ENCODE results near the gene EEPD1.
"Not testable (repeated sequence)": the region's sequence is repeated elsewhere in the genome, so short reads cannot be mapped to it uniquely, and the experiment has no call there.

The EEPD1 gene

GRCh38 chr7:36152756-36153570 is at the start of gene EEPD1:
Gene EEPD1 (plus strand): TSS chr7:36153254. CDS start chr7:36154325, 1,071 bp downstream.
- Histone ChIP-seq H3K36me3 (ENCODE audit: control insufficient read depth, insufficient read depth, low read length) (no peaks in the 10 kb centered on the region), H3K27me3 (ENCODE audit: control insufficient read depth, insufficient read depth, low read length) (no peaks in the 10 kb centered on the region), H3K9me3 (ENCODE audit: control insufficient read depth, low read length) (no peaks in the 10 kb centered on the region), H3K4me1 (ENCODE audit: control insufficient read depth, insufficient read depth, low read length) (peaks cover 43% of the 10 kb centered on the region), H3K9ac (ENCODE audit: low read length) (peak within 1 kb of the TSS; percentile 86), H3K4me3 (ENCODE audit: low read length) (peak within 1 kb of the TSS; percentile 52)

GRCh38 chr7:36103837-36104561 is 49.1 kb upstream of the EEPD1 start:
- Histone ChIP-seq H3K4me1 (ENCODE audit: control insufficient read depth, insufficient read depth, low read length) (no peaks in the 10 kb centered on the region), H3K27me3 (ENCODE audit: control insufficient read depth, insufficient read depth, low read length) (no peaks in the 10 kb centered on the region), H3K9ac (ENCODE audit: low read length) (no peak overlapping the region), H3K36me3 (ENCODE audit: control insufficient read depth, insufficient read depth, low read length) (no peaks in the 10 kb centered on the region), H3K4me3 (ENCODE audit: low read length) (no peak overlapping the region), H3K9me3 (ENCODE audit: control insufficient read depth, low read length) (no peaks in the 10 kb centered on the region)

- H3K4me1 ChIP-seq (ENCODE audit: control insufficient read depth, insufficient read depth, low read length); H3K27me3 ChIP-seq (ENCODE audit: control insufficient read depth, insufficient read depth, low read length); H3K9ac ChIP-seq (ENCODE audit: low read length); H3K4me3 ChIP-seq (ENCODE audit: low read length); H3K36me3 ChIP-seq (ENCODE audit: control insufficient read depth, insufficient read depth, low read length); H3K9me3 ChIP-seq (ENCODE audit: control insufficient read depth, low read length): not testable (repeated sequence)
Observed at GRCh38 chr7:36106972-36107908, 45.8 kb upstream of the EEPD1 start.

GRCh38 chr7:36107926-36108631 is 45.0 kb upstream of the EEPD1 start:
- Histone ChIP-seq H3K4me3 (ENCODE audit: low read length) (no peak overlapping the region), H3K9me3 (ENCODE audit: control insufficient read depth, low read length) (no peaks in the 10 kb centered on the region), H3K9ac (ENCODE audit: low read length) (no peak overlapping the region), H3K36me3 (ENCODE audit: control insufficient read depth, insufficient read depth, low read length) (no peaks in the 10 kb centered on the region), H3K27me3 (ENCODE audit: control insufficient read depth, insufficient read depth, low read length) (no peaks in the 10 kb centered on the region), H3K4me1 (ENCODE audit: control insufficient read depth, insufficient read depth, low read length) (no peaks in the 10 kb centered on the region)

GRCh38 chr7:36109013-36109627 is 43.9 kb upstream of the EEPD1 start:
- H3K9ac ChIP-seq (ENCODE audit: low read length): no peak overlapping the region
- no peaks in the 10 kb centered on the region for H3K4me1 ChIP-seq (ENCODE audit: control insufficient read depth, insufficient read depth, low read length)
- H3K4me3 ChIP-seq (ENCODE audit: low read length): no peak overlapping the region
- H3K27me3 ChIP-seq (ENCODE audit: control insufficient read depth, insufficient read depth, low read length): no peaks in the 10 kb centered on the region
- H3K9me3 ChIP-seq (ENCODE audit: control insufficient read depth, low read length): no peaks in the 10 kb centered on the region
- H3K36me3 ChIP-seq (ENCODE audit: control insufficient read depth, insufficient read depth, low read length): no peaks in the 10 kb centered on the region

- no peaks in the 10 kb centered on the region for H3K9me3 ChIP-seq (ENCODE audit: control insufficient read depth, low read length)
- H3K4me1 ChIP-seq (ENCODE audit: control insufficient read depth, insufficient read depth, low read length): peaks cover 5% of the 10 kb centered on the region
- H3K27me3 ChIP-seq (ENCODE audit: control insufficient read depth, insufficient read depth, low read length): no peaks in the 10 kb centered on the region
- no peaks in the 10 kb centered on the region for H3K36me3 ChIP-seq (ENCODE audit: control insufficient read depth, insufficient read depth, low read length)
- H3K9ac ChIP-seq (ENCODE audit: low read length): no peak overlapping the region
- no peak overlapping the region for H3K4me3 ChIP-seq (ENCODE audit: low read length)
Observed at GRCh38 chr7:36110584-36110983, 42.5 kb upstream of the EEPD1 start.

GRCh38 chr7:36112969-36113368 is 40.1 kb upstream of the EEPD1 start:
- no peaks in the 10 kb centered on the region for H3K9me3 ChIP-seq (ENCODE audit: control insufficient read depth, low read length)
- no peak overlapping the region for H3K4me3 ChIP-seq (ENCODE audit: low read length)
- H3K27me3 ChIP-seq (ENCODE audit: control insufficient read depth, insufficient read depth, low read length): no peaks in the 10 kb centered on the region
- no peaks in the 10 kb centered on the region for H3K36me3 ChIP-seq (ENCODE audit: control insufficient read depth, insufficient read depth, low read length)
- H3K9ac ChIP-seq (ENCODE audit: low read length): no peak overlapping the region
- H3K4me1 ChIP-seq (ENCODE audit: control insufficient read depth, insufficient read depth, low read length): peaks cover 22% of the 10 kb centered on the region

GRCh38 chr7:36114355-36114754 is 38.7 kb upstream of the EEPD1 start:
- peaks cover 34% of the 10 kb centered on the region for H3K4me1 ChIP-seq (ENCODE audit: control insufficient read depth, insufficient read depth, low read length)
- H3K4me3 ChIP-seq (ENCODE audit: low read length): no peak overlapping the region
- no peak overlapping the region for H3K9ac ChIP-seq (ENCODE audit: low read length)
- H3K9me3 ChIP-seq (ENCODE audit: control insufficient read depth, low read length): no peaks in the 10 kb centered on the region
- H3K27me3 ChIP-seq (ENCODE audit: control insufficient read depth, insufficient read depth, low read length): no peaks in the 10 kb centered on the region
- H3K36me3 ChIP-seq (ENCODE audit: control insufficient read depth, insufficient read depth, low read length): no peaks in the 10 kb centered on the region

- Histone ChIP-seq H3K9ac (ENCODE audit: low read length) (no peak overlapping the region), H3K4me3 (ENCODE audit: low read length) (no peak overlapping the region)
Observed at GRCh38 chr7:36115448-36116321, 37.4 kb upstream of the EEPD1 start.

GRCh38 chr7:36116347-36117202 is 36.5 kb upstream of the EEPD1 start:
- Histone ChIP-seq H3K36me3 (ENCODE audit: control insufficient read depth, insufficient read depth, low read length) (no peaks in the 10 kb centered on the region), H3K27me3 (ENCODE audit: control insufficient read depth, insufficient read depth, low read length) (no peaks in the 10 kb centered on the region), H3K9me3 (ENCODE audit: control insufficient read depth, low read length) (no peaks in the 10 kb centered on the region), H3K9ac (ENCODE audit: low read length) (no peak overlapping the region), H3K4me1 (ENCODE audit: control insufficient read depth, insufficient read depth, low read length) (peaks cover 42% of the 10 kb centered on the region), H3K4me3 (ENCODE audit: low read length) (no peak overlapping the region)

More at GRCh38 chr7:36115448-36116321, 37.4 kb upstream of the EEPD1 start:
- H3K9me3 ChIP-seq (ENCODE audit: control insufficient read depth, low read length): no peaks in the 10 kb centered on the region
- H3K4me1 ChIP-seq (ENCODE audit: control insufficient read depth, insufficient read depth, low read length): peaks cover 42% of the 10 kb centered on the region
- H3K27me3 ChIP-seq (ENCODE audit: control insufficient read depth, insufficient read depth, low read length): no peaks in the 10 kb centered on the region
- no peaks in the 10 kb centered on the region for H3K36me3 ChIP-seq (ENCODE audit: control insufficient read depth, insufficient read depth, low read length)

Data from mucosa of stomach (tissue), 1 donor.